GM18505 (cell line): ENCODE measurements around the gene ASCL1.

ENCODE experiments used
- ATAC-seq: cut with Tn5 transposase; IDR thresholded peaks from one replicate; pipeline ENCODE4 v1.9.1; 2021; ENCODE audit not compliant: unreplicated experiment
- POLR2A ChIP-seq: IDR thresholded peaks from 4 replicates; pipeline ENCODE4 v1.6.1; 2011; ENCODE audit warnings: borderline replicate concordance; ENCODE audit not compliant: insufficient read depth, insufficient read length; ENCODE audit errors: extremely low read depth

ASCL1 gene

GRCh38 chr12:102933168-102933567, 24.3 kb upstream of the ASCL1 start:
- ATAC-seq, result no peak
- no peak for TF ChIP-seq POLR2A

- no peak for ATAC-seq
- no peak for TF ChIP-seq POLR2A
Measured at GRCh38 chr12:102939059-102939458, 18.4 kb upstream of the ASCL1 start.

- TF ChIP-seq POLR2A, result no peak
- ATAC-seq, result no peak
Measured at GRCh38 chr12:102939670-102940222, 17.7 kb upstream of the ASCL1 start.

GRCh38 chr12:102946042-102946441, 11.4 kb upstream of the ASCL1 start:
- no peak for ATAC-seq
- TF ChIP-seq POLR2A, result no peak

- no peak for TF ChIP-seq POLR2A
- ATAC-seq, result no peak
Measured at GRCh38 chr12:102948941-102949352, 8.5 kb upstream of the ASCL1 start.

GRCh38 chr12:102950107-102950949, 7.1 kb upstream of the ASCL1 start:
- TF ChIP-seq POLR2A, result no peak
- no peak for ATAC-seq

- TF ChIP-seq POLR2A, result no peak
- no peak for ATAC-seq
Measured at GRCh38 chr12:102950950-102951619, 6.4 kb upstream of the ASCL1 start.

GRCh38 chr12:102951841-102952240, 5.6 kb upstream of the ASCL1 start:
- ATAC-seq, result no peak
- TF ChIP-seq POLR2A, result no peak

- ATAC-seq, result no peak
- TF ChIP-seq POLR2A, result no peak
Measured at GRCh38 chr12:102953221-102953620, 4.3 kb upstream of the ASCL1 start.

GRCh38 chr12:102954134-102954533, 3.3 kb upstream of the ASCL1 start:
- ATAC-seq, result no peak

GRCh38 chr12:102955926-102956737, 1.3 kb upstream of the ASCL1 start:
- ATAC-seq, result no peak
- TF ChIP-seq POLR2A, result no peak

More at GRCh38 chr12:102954134-102954533, 3.3 kb upstream of the ASCL1 start:
- TF ChIP-seq POLR2A, result no peak

GRCh38 chr12:102956738-102957327, 641 bp upstream of the ASCL1 start:
- ATAC-seq, result no peak
- TF ChIP-seq POLR2A, result no peak
